IMR-90 (cell line): Measurements from ENCODE around the gene ANKMY1. TPM values are rescaled to one million over a fixed set of nuclear protein-coding genes. Genes with fewer than 3 reads are reported as not detected.

ENCODE experiments used
- ATAC-seq: fragments of 200-7000 bp; cut with Tn5 transposase; 2 replicates; pipeline ENCODE4 v1.9.1; 2020; ENCODE audit warnings: low read depth, mild to moderate bottlenecking, moderate library complexity
- BruUV-seq: library from RNA; stranded (reverse); fragments of 400-500 nt; replicated peaks from 2 replicates; lab custom pipeline; 2021; lab: Mats Ljungman, UMichigan
- CTCF ChIA-PET: fragments of 300-600 bp; formaldehyde crosslinking; extraction: SDS; loops from one replicate; lab custom pipeline; 2021; ENCODE audit warnings: antibody characterized with exemption; lab: Yijun Ruan, JAX
- POLR2A ChIA-PET: fragments of 300-600 bp; sonication (Branson Sonifier 250); formaldehyde crosslinking; loops from one replicate; lab custom pipeline; 2022; ENCODE audit warnings: antibody characterized with exemption; ENCODE audit not compliant: unreplicated experiment; lab: Charles Lee
- DNase-seq: peaks from one replicate; pipeline ENCODE4 v3.0.0; 2013
- H2AFZ ChIP-seq: replicated peaks from 2 replicates; pipeline ENCODE3; 2013; ENCODE audit warnings: low read length, mild to moderate bottlenecking; ENCODE audit not compliant: poor library complexity
- H2AK5ac ChIP-seq: 2 replicates; pipeline ENCODE4 v1.6.1; 2013; ENCODE audit warnings: low read depth, low read length, inconsistent platforms
- H2AK9ac ChIP-seq: replicated peaks from 2 replicates; pipeline ENCODE3; 2013; ENCODE audit warnings: mild to moderate bottlenecking, low read depth, low read length, moderate library complexity; ENCODE audit not compliant: poor library complexity
- H2BK120ac ChIP-seq: 2 replicates; pipeline ENCODE4 v1.6.1; 2013; ENCODE audit warnings: low read depth, low read length, inconsistent platforms
- H2BK15ac ChIP-seq: 3 replicates; pipeline ENCODE4 v1.6.1; 2013; ENCODE audit warnings: low read depth, low read length, inconsistent platforms
- H2BK20ac ChIP-seq: 2 replicates; pipeline ENCODE4 v1.6.1; 2013; ENCODE audit warnings: low read depth, mild to moderate bottlenecking, inconsistent platforms, low read length, moderate library complexity
- H2BK5ac ChIP-seq: 2 replicates; pipeline ENCODE4 v1.6.1; 2013; ENCODE audit warnings: mild to moderate bottlenecking, low read depth, low read length, inconsistent platforms; ENCODE audit not compliant: poor library complexity, severe bottlenecking
- H3K14ac ChIP-seq: replicated peaks from 2 replicates; pipeline ENCODE4 v1.6.1; 2013; ENCODE audit warnings: low read depth, low read length, inconsistent platforms
- H3K18ac ChIP-seq: 2 replicates; pipeline ENCODE4 v1.6.1; 2013; ENCODE audit warnings: low read depth, low read length, control low read depth
- H3K23ac ChIP-seq: 2 replicates; pipeline ENCODE4 v1.6.1; 2013; ENCODE audit warnings: low read depth, low read length, inconsistent platforms
- H3K27ac ChIP-seq: 2 replicates; pipeline ENCODE4 v1.5.1; 2013; ENCODE audit warnings: mild to moderate bottlenecking, control low read depth, low read length; ENCODE audit not compliant: insufficient read depth
- H3K27me3 ChIP-seq: 2 replicates; pipeline ENCODE4 v1.6.1; 2013; ENCODE audit warnings: low read length; ENCODE audit not compliant: control insufficient read depth, insufficient read depth
- H3K36me3 ChIP-seq: 2 replicates; pipeline ENCODE4 v1.6.1; 2013; ENCODE audit warnings: low read length, mixed read lengths; ENCODE audit not compliant: control insufficient read depth, insufficient read depth
- H3K4ac ChIP-seq: 2 replicates; pipeline ENCODE4 v1.6.1; 2013; ENCODE audit warnings: low read depth, low read length, inconsistent platforms
- H3K4me1 ChIP-seq: 2 replicates; pipeline ENCODE4 v1.6.1; 2013; ENCODE audit warnings: low read length, mixed read lengths; ENCODE audit not compliant: control insufficient read depth, insufficient read depth
- H3K4me2 ChIP-seq: 2 replicates; pipeline ENCODE4 v1.6.1; 2013; ENCODE audit warnings: low read depth, mild to moderate bottlenecking, control low read depth, low read length, moderate library complexity
- H3K4me3 ChIP-seq: 2 replicates; pipeline ENCODE4 v1.5.1; 2013; ENCODE audit warnings: low read depth, mild to moderate bottlenecking, control low read depth, low read length, moderate library complexity; ENCODE audit not compliant: insufficient read depth
- H3K56ac ChIP-seq: 2 replicates; pipeline ENCODE4 v1.6.1; 2013; ENCODE audit warnings: low read length, inconsistent platforms; ENCODE audit not compliant: insufficient read depth; ENCODE audit errors: extremely low read depth
- H3K79me1 ChIP-seq, 2 experiments: 2 replicates each; pipeline ENCODE4 v1.6.1; 2013; ENCODE audit warnings: low read length in 2 of 2, inconsistent platforms in 1 of 2, low read depth in 1 of 2
- H3K9ac ChIP-seq: 2 replicates; pipeline ENCODE4 v1.6.1; 2013; ENCODE audit warnings: low read depth, low read length, control low read depth
- H3K9me1 ChIP-seq: 2 replicates; pipeline ENCODE4 v1.6.1; 2013; ENCODE audit warnings: low read length, inconsistent platforms; ENCODE audit not compliant: insufficient read depth
- H3K9me3 ChIP-seq: 2 replicates; pipeline ENCODE4 v1.6.1; 2013; ENCODE audit warnings: low read length; ENCODE audit not compliant: control insufficient read depth, insufficient read depth
- H4K20me1 ChIP-seq: 2 replicates; pipeline ENCODE4 v1.6.1; 2013; ENCODE audit warnings: low read length, inconsistent platforms; ENCODE audit not compliant: insufficient read depth
- H4K5ac ChIP-seq: 2 replicates; pipeline ENCODE4 v1.6.1; 2013; ENCODE audit warnings: mild to moderate bottlenecking, low read depth, low read length, control low read depth
- H4K8ac ChIP-seq, 2 experiments: 2 replicates each; pipeline ENCODE4 v1.6.1; 2013; ENCODE audit warnings: low read depth in 2 of 2, low read length in 2 of 2, control low read depth in 1 of 2, inconsistent platforms in 1 of 2
- H4K91ac ChIP-seq: 2 replicates; pipeline ENCODE4 v1.6.1; 2013; ENCODE audit warnings: low read depth, low read length, inconsistent platforms; ENCODE audit not compliant: insufficient read depth
- CEBPB ChIP-seq: IDR thresholded peaks from 2 replicates; pipeline ENCODE4 v1.6.1; 2012; ENCODE audit warnings: low read depth, low read length, improper control_type of control experiment
- FOS ChIP-seq: fragments of 150-350 bp; IDR thresholded peaks from 2 replicates; pipeline ENCODE4 v1.6.1; 2016; ENCODE audit warnings: low read depth, low read length
- NFE2L2 ChIP-seq: fragments of 150-350 bp; IDR thresholded peaks from 2 replicates; pipeline ENCODE4 v1.6.1; 2016; ENCODE audit warnings: low read depth, mild to moderate bottlenecking, low read length
- RAD21 ChIP-seq: IDR thresholded peaks from 2 replicates; pipeline ENCODE4 v1.6.1; 2012; ENCODE audit warnings: low read length, improper control_type of control experiment
- RCOR1 ChIP-seq: IDR thresholded peaks from 2 replicates; pipeline ENCODE4 v1.6.1; 2012; ENCODE audit warnings: mild to moderate bottlenecking, low read length, improper control_type of control experiment; ENCODE audit not compliant: insufficient replicate concordance
- WGBS, 2 experiments: methylation state at CpG; one replicate each; pipeline versions ENCODE4 v1.1.5 to v1.1.7; 2013; ENCODE audit warnings: missing lambda C conversion rate in 2 of 2; ENCODE audit not compliant: insufficient read length in 1 of 2; ENCODE audit errors: extremely low coverage in 2 of 2; 5-methylcytosine and 5-hydroxymethylcytosine counted together
- dilution Hi-C: fragments of 300-500 bp; cut with HindIII; formaldehyde crosslinking; loops from one replicate; pipeline ENCODE4 v1.14.3; 2018; ENCODE audit warnings: low sequenced_read_pairs; ENCODE audit not compliant: unreplicated experiment
- in situ Hi-C: fragments of 300-500 bp; cut with MboI; formaldehyde crosslinking; loops from 3 replicates; pipeline ENCODE4 v1.14.3; 2019; ENCODE audit warnings: low sequenced_read_pairs, inconsistent platforms, mixed read lengths
- intact Hi-C: fragments of 100-400 bp; cut with micrococcal nuclease; formaldehyde crosslinking; loops from 2 replicates; pipeline ENCODE4 v1.10.0; 2022
- polyA plus RNA-seq, 3 experiments: library from polyadenylated mRNA; depleted of rRNA; stranded (reverse); fragments of >200 nt; gene quantifications; 2 replicates each; pipeline ENCODE4 v1.2.3, GENCODE V29; 2012; ENCODE audit warnings: low replicate concordance in 1 of 3
- total RNA-seq: library from RNA; depleted of rRNA; stranded (reverse); fragments of >200 nt; gene quantifications from 2 replicates; pipeline ENCODE4 v1.2.3, GENCODE V29; 2012
- TF ChIP-seq, protein P1 (sequence below): conservative IDR thresholded peaks from 2 replicates; pipeline ENCODE4 v1.5.1; 2012; ENCODE audit warnings: mild to moderate bottlenecking, low read depth, low read length, improper control_type of control experiment

ANKMY1 gene
- total and polyA plus RNA-seq, 2 of the 4 experiments (the other 2 are of a cell fraction), result 2.9 to 5.5 TPM

DNA sequence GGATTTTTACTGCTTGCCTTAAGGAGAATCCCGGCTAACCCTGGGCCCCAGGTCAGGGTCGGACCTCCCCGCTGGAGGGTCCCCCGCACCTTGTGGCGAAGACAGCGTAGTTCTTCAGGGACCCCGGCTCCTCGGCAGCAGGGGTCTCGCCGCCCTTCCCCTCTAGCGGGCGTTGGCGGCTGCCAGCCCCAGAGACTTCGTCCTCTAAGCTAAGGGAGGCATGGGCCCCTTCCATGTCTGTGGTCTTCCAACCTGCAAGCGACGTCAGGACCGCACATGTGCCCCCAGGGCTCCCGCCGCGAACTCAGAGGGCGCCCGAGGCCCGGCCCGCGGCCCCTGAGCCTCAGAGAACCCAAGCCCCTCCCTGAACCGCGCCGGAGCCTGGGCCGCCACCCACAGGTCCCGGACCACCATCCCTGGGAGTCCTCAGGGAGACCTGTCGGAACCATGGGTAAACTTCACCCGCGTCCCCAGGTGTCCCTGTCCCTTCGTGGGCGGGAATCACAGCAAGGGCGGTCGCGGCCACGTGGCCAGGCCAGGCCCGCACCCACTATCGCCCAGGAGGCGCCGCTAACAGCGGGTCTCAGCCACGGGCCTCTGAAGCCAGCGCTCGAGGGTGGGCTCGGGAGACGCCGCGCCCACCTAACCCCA lies 562 bp downstream of the ANKMY1 start:
- no peaks in the 10 kb centered on the region for H3K27me3 ChIP-seq
- DNase-seq, result no peak
- H2BK20ac ChIP-seq, result no peak overlapping the region
- 24% methylated on average over 14 of the region's 51 CpGs; no CpG with 5 or more reads in 1 of the 2 experiments for WGBS, 2 experiments
- no peak overlapping the region for H3K23ac ChIP-seq
- H2BK5ac ChIP-seq, result no peak overlapping the region
- CTCF ChIA-PET, result no interaction called here
- no peak overlapping the region for H3K4ac ChIP-seq
- POLR2A ChIA-PET, result no interaction called here
- no peak overlapping the region for H2BK15ac ChIP-seq
- peaks cover 29 to 58% of the 10 kb centered on the region in 2 experiments for H3K79me1 ChIP-seq
- no peak for ATAC-seq
- no peak overlapping the region for H3K18ac ChIP-seq
- no peak overlapping the region for H3K14ac ChIP-seq
- no peak overlapping the region for H2AK5ac ChIP-seq
- no peak overlapping the region for H3K56ac ChIP-seq
- peak overlapping the region; percentile 58 for H2AK9ac ChIP-seq
- no peak overlapping the region for H2BK120ac ChIP-seq
- H3K9me1 ChIP-seq, result peaks cover 26% of the 10 kb centered on the region
- peaks cover 26% of the 10 kb centered on the region for H4K20me1 ChIP-seq
- H3K9ac ChIP-seq, result no peak overlapping the region
- peaks cover 7% of the 10 kb centered on the region for H3K36me3 ChIP-seq
- intact Hi-C loops, result no loop called here
- peak overlapping the region; percentile 7; the same call in 1 of the 2 replicates for H3K4me3 ChIP-seq
- H4K91ac ChIP-seq, result no peak overlapping the region
- peak overlapping the region; percentile 74 for H2AFZ ChIP-seq
- dilution Hi-C loops, result no loop called here
- no peak overlapping the region for H4K8ac ChIP-seq
- no peaks in the 10 kb centered on the region for H3K9me3 ChIP-seq
- peak overlapping the region; percentile 19; the same call in 1 of the 2 replicates for H3K4me2 ChIP-seq
- peaks cover 5% of the 10 kb centered on the region for H3K4me1 ChIP-seq
- BruUV-seq, result no TSS peak
- no peak overlapping the region for H3K27ac ChIP-seq
- in situ Hi-C loops, result no loop called here
- H4K5ac ChIP-seq, result no peak overlapping the region
- TF ChIP-seq FOS (no peak), RCOR1 (no peak), RAD21 (no peak), CEBPB (no peak), NFE2L2 (no peak)
- TF ChIP-seq, protein P1, sequence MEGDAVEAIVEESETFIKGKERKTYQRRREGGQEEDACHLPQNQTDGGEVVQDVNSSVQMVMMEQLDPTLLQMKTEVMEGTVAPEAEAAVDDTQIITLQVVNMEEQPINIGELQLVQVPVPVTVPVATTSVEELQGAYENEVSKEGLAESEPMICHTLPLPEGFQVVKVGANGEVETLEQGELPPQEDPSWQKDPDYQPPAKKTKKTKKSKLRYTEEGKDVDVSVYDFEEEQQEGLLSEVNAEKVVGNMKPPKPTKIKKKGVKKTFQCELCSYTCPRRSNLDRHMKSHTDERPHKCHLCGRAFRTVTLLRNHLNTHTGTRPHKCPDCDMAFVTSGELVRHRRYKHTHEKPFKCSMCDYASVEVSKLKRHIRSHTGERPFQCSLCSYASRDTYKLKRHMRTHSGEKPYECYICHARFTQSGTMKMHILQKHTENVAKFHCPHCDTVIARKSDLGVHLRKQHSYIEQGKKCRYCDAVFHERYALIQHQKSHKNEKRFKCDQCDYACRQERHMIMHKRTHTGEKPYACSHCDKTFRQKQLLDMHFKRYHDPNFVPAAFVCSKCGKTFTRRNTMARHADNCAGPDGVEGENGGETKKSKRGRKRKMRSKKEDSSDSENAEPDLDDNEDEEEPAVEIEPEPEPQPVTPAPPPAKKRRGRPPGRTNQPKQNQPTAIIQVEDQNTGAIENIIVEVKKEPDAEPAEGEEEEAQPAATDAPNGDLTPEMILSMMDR, result no peak
